H1 (cell line): Measurements from ENCODE around the gene ZNF286A.

Experiments
- CBX5 ChIP-seq: fragments of 300-800, 300-1000 bp; sonication (generic); IDR thresholded peaks from 2 replicates; pipeline ENCODE4 v1.7.1; 2016; ENCODE audit warnings: antibody characterized with exemption, low read length, low read depth
- E2F6 ChIP-seq: IDR thresholded peaks from 2 replicates; pipeline ENCODE4 v1.6.1; 2012; ENCODE audit warnings: inconsistent platforms
- EP300 ChIP-seq, 2 experiments: IDR thresholded peaks; 1 replicate in 1 of 2; 2 replicates in 1 of 2; pipeline ENCODE4 v1.6.1; 2011 to 2012; ENCODE audit warnings: low read depth in 2 of 2, low read length in 2 of 2, mild to moderate bottlenecking in 2 of 2, borderline replicate concordance in 1 of 2, inconsistent platforms in 1 of 2, moderate library complexity in 1 of 2
- HDAC2 ChIP-seq, 2 experiments: fragments of 300-600 bp in 1 of 2; sonication (generic) in 1 of 2; IDR thresholded peaks; 2 replicates each; pipeline ENCODE4 v1.6.1; 2011 to 2012; ENCODE audit warnings: low read depth in 2 of 2, low read length in 2 of 2, mild to moderate bottlenecking in 2 of 2, moderate library complexity in 2 of 2, borderline replicate concordance in 1 of 2, inconsistent platforms in 1 of 2
- HDAC6 ChIP-seq: IDR thresholded peaks from one replicate; pipeline ENCODE4 v1.7.1; 2012; ENCODE audit warnings: low read depth, mild to moderate bottlenecking, inconsistent platforms, low read length, moderate library complexity
- JUND ChIP-seq: IDR thresholded peaks from 2 replicates; pipeline ENCODE4 v1.6.1; 2011; ENCODE audit warnings: mild to moderate bottlenecking, improper control_type of control experiment, low read length
- POLR2A ChIP-seq, 2 experiments: IDR thresholded peaks; 1 replicate in 1 of 2; 2 replicates in 1 of 2; pipeline ENCODE4 v1.6.1; 2011; ENCODE audit warnings: low read depth in 2 of 2, low read length in 2 of 2, mild to moderate bottlenecking in 2 of 2; ENCODE audit errors: control extremely low read depth in 1 of 2
- POLR2AphosphoS5 ChIP-seq: IDR thresholded peaks from 2 replicates; pipeline ENCODE4 v1.6.1; 2011; ENCODE audit warnings: low read depth, low read length
- RFX5 ChIP-seq: IDR thresholded peaks from 2 replicates; pipeline ENCODE4 v1.6.1; 2011; ENCODE audit warnings: low read depth, low read length, improper control_type of control experiment, borderline replicate concordance
- SP1 ChIP-seq: IDR thresholded peaks from 2 replicates; pipeline ENCODE4 v1.6.1; 2011; ENCODE audit warnings: low read depth, low read length
- TBP ChIP-seq: IDR thresholded peaks from 2 replicates; pipeline ENCODE4 v1.6.1; 2011; ENCODE audit warnings: low read depth, low read length, improper control_type of control experiment
- USF2 ChIP-seq: IDR thresholded peaks from 2 replicates; pipeline ENCODE4 v1.6.1; 2011; ENCODE audit warnings: low read length, improper control_type of control experiment
- TF ChIP-seq, protein P1 (sequence below), 3 experiments: IDR thresholded peaks; 1 replicate in 2 of 3; 2 replicates in 1 of 3; pipeline versions ENCODE4 v1.5.1 to v1.6.1; 2011; ENCODE audit warnings: low read length in 3 of 3, mild to moderate bottlenecking in 3 of 3, inconsistent platforms in 2 of 3, low read depth in 1 of 3, moderate library complexity in 1 of 3; ENCODE audit not compliant: insufficient read depth in 1 of 3; ENCODE audit errors: control extremely low read depth in 1 of 3

DNA sequence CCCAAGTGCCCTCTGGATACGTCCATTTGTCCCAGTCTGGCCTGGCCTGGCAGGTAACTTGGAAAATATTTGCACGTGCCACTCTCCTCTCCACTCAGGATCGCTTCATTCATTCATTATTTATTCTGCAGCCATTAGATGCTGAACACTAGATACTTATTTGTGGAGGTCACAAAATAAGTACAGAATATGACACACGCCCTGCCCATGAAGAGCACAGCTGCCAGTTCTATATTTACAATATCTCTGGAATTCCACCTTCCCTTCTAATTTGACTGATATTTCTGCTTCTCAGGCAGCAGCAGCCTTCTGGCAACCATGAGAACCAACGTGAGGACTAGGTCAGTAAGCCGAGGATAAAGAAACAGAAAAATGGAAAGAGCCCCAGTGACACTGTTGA lies 36.4 kb upstream of the ZNF286A start:
- TF ChIP-seq E2F6 (no peak), CBX5 (no peak), POLR2A (IDR thresholded peaks at IDR 0.05; ENCODE audit: control extremely low read depth in 1 of 2, low read depth in 2 of 2, low read length in 2 of 2) (no peak), POLR2AphosphoS5 (no peak), HDAC2 (IDR thresholded peaks at IDR 0.05; ENCODE audit: borderline replicate concordance in 1 of 2, low read depth in 2 of 2, low read length in 2 of 2) (no peak), HDAC6 (no peak), SP1 (no peak), USF2 (no peak), EP300 (IDR thresholded peaks at IDR 0.05; ENCODE audit: borderline replicate concordance in 1 of 2, low read depth in 2 of 2, low read length in 2 of 2) (no peak), JUND (no peak), RFX5 (no peak), TBP (no peak)
- TF ChIP-seq, protein P1, sequence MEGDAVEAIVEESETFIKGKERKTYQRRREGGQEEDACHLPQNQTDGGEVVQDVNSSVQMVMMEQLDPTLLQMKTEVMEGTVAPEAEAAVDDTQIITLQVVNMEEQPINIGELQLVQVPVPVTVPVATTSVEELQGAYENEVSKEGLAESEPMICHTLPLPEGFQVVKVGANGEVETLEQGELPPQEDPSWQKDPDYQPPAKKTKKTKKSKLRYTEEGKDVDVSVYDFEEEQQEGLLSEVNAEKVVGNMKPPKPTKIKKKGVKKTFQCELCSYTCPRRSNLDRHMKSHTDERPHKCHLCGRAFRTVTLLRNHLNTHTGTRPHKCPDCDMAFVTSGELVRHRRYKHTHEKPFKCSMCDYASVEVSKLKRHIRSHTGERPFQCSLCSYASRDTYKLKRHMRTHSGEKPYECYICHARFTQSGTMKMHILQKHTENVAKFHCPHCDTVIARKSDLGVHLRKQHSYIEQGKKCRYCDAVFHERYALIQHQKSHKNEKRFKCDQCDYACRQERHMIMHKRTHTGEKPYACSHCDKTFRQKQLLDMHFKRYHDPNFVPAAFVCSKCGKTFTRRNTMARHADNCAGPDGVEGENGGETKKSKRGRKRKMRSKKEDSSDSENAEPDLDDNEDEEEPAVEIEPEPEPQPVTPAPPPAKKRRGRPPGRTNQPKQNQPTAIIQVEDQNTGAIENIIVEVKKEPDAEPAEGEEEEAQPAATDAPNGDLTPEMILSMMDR (IDR thresholded peaks at IDR 0.05; ENCODE audit: control extremely low read depth in 1 of 3, insufficient read depth in 1 of 3, low read depth in 1 of 3, low read length in 3 of 3) = no peak
